Measurements from ENCODE around the gene ISG15. TPM values are rescaled to one million over a fixed set of nuclear protein-coding genes. Genes with fewer than 3 reads are reported as not detected.

Gene ISG15
- polyA plus RNA-seq, 1 of the 3 experiments (the other 2 are of a cell fraction), result 28.6 TPM

GRCh38 chr1:1003618-1004419, 9.5 kb upstream of the ISG15 start:
- POLR2A ChIA-PET, result no interaction called here
- DNase-seq, result no peak
- no peak overlapping the region for H3K4me2 ChIP-seq
- peaks cover 0 to 45% of the 10 kb centered on the region in 2 experiments; a peak in 1 of 4 replicates for H3K4me1 ChIP-seq (ENCODE audit: control insufficient read depth in 1 of 2, insufficient read depth in 2 of 2, low read depth in 1 of 2, low read length in 1 of 2)
- no peaks in the 10 kb centered on the region for H3F3A ChIP-seq (replicated peaks; ENCODE audit: insufficient read depth)
- no peak overlapping the region for H3K9ac ChIP-seq
- H4K20me1 ChIP-seq (ENCODE audit: insufficient read depth), result no peaks in the 10 kb centered on the region
- TF ChIP-seq TCF12 (IDR thresholded peaks at IDR 0.05), result no peak
- peak overlapping the region in 1 of 2 experiments; percentile 98; a peak in 2 of 4 replicates for H3K27ac ChIP-seq (ENCODE audit: low read depth in 2 of 2, low read length in 1 of 2)
- H3K27me3 ChIP-seq (ENCODE audit: insufficient read depth), result peaks cover 12% of the 10 kb centered on the region; the same call in 1 of the 2 replicates
- no peaks in the 10 kb centered on the region for H3K9me2 ChIP-seq
- no peaks in the 10 kb centered on the region for H3K9me3 ChIP-seq
- CTCF ChIA-PET, result interaction anchor here (0.5 to 13.2 kb wide), 14 partner anchors 10 to 99 kb away, joined by 3 to 246 read pairs (median 16); partner anchors contain the start of genes AGRN, ISG15, NOC2L and PERM1
- no peak overlapping the region for H2AFZ ChIP-seq (ENCODE audit: low read depth)
- H3K36me3 ChIP-seq (replicated peaks in 1 of 2; ENCODE audit: control insufficient read depth in 1 of 2, insufficient read depth in 2 of 2, low read length in 1 of 2), result no peaks in the 10 kb centered on the region
- H3K79me2 ChIP-seq (ENCODE audit: insufficient read depth), result no peaks in the 10 kb centered on the region
- H3K4me3 ChIP-seq (ENCODE audit: low read depth in 2 of 2, low read length in 1 of 2), result no peak overlapping the region
- WGBS (ENCODE audit: low lambda C conversion rate), result 66% methylated on average over 4 of the region's 22 CpGs

DNA sequence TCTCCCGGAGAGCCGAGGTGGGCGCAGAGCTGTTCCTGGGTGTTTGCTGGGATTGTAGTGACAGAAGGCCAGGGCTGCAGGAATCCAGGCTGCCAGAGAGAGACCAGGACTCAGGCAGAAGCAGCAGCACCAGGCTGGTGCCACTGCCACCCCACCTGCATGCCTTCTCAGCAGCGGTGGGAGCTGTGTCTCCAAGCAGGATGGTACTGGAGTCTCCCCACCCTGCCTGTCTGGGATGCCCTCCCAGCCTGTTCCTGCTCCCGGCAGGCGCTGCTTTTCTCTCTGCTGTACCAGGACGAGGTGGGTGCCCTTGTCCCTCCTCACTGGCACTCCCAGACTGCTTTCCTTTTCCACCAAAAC, 8.9 kb upstream of the ISG15 start:
- peak; percentile 54 for DNase-seq
- WGBS (ENCODE audit: low lambda C conversion rate), result 33% methylated on average over 3 of the region's 7 CpGs
- Histone ChIP-seq H3K9me3 (no peaks in the 10 kb centered on the region), H3K4me2 (no peak overlapping the region), H3K79me2 (ENCODE audit: insufficient read depth) (no peaks in the 10 kb centered on the region), H3K9me2 (no peaks in the 10 kb centered on the region), H2AFZ (ENCODE audit: low read depth) (no peak overlapping the region), H3F3A (replicated peaks; ENCODE audit: insufficient read depth) (no peaks in the 10 kb centered on the region), H3K36me3 (replicated peaks in 1 of 2; ENCODE audit: control insufficient read depth in 1 of 2, insufficient read depth in 2 of 2, low read length in 1 of 2) (no peaks in the 10 kb centered on the region), H4K20me1 (ENCODE audit: insufficient read depth) (no peaks in the 10 kb centered on the region), H3K9ac (no peak overlapping the region), H3K4me1 (ENCODE audit: control insufficient read depth in 1 of 2, insufficient read depth in 2 of 2, low read depth in 1 of 2, low read length in 1 of 2) (peaks cover 0 to 43% of the 10 kb centered on the region in 2 experiments; a peak in 1 of 4 replicates), H3K27me3 (ENCODE audit: insufficient read depth) (peaks cover 11% of the 10 kb centered on the region; the same call in 1 of the 2 replicates), H3K27ac (ENCODE audit: low read depth in 2 of 2, low read length in 1 of 2) (peak overlapping the region in 1 of 2 experiments; percentile 98; a peak in 2 of 4 replicates), H3K4me3 (ENCODE audit: low read depth in 2 of 2, low read length in 1 of 2) (peak overlapping the region in 1 of 2 experiments; percentile 0; a peak in 1 of 4 replicates)
- TF ChIP-seq CHD2 (IDR thresholded peaks at IDR 0.05; ENCODE audit: low read length, partially characterized antibody), result peak; percentile 23
- TF ChIP-seq SMC3 (IDR thresholded peaks at IDR 0.05; ENCODE audit: low read depth, low read length), result no peak
- ChIA-PET CTCF (interaction anchor here (1.3 to 5.8 kb wide), 9 partner anchors 11 to 99 kb away, joined by 4 to 44 read pairs (median 23); partner anchors contain the start of genes ISG15 and NOC2L), POLR2A (interaction anchor here (0.7 to 1.6 kb wide), 4 partner anchors 10 to 170 kb away, joined by 3 to 5 read pairs (median 3); no protein-coding TSS in a partner anchor)

GRCh38 chr1:1004780-1005697, 8.3 kb upstream of the ISG15 start:
- Histone ChIP-seq H3K27ac (ENCODE audit: low read depth in 2 of 2, low read length in 1 of 2) (peak overlapping the region in 1 of 2 experiments; percentile 98; a peak in 2 of 4 replicates), H4K20me1 (ENCODE audit: insufficient read depth) (no peaks in the 10 kb centered on the region), H3K9me3 (no peaks in the 10 kb centered on the region), H3K9me2 (no peaks in the 10 kb centered on the region), H3K36me3 (replicated peaks in 1 of 2; ENCODE audit: control insufficient read depth in 1 of 2, insufficient read depth in 2 of 2, low read length in 1 of 2) (no peaks in the 10 kb centered on the region), H3K27me3 (ENCODE audit: insufficient read depth) (peaks cover 7% of the 10 kb centered on the region; the same call in 1 of the 2 replicates), H3F3A (replicated peaks; ENCODE audit: insufficient read depth) (no peaks in the 10 kb centered on the region), H3K4me1 (ENCODE audit: control insufficient read depth in 1 of 2, insufficient read depth in 2 of 2, low read depth in 1 of 2, low read length in 1 of 2) (peaks cover 0 to 43% of the 10 kb centered on the region in 2 experiments; a peak in 1 of 4 replicates), H3K4me2 (peak overlapping the region; percentile 4; the same call in 1 of the 2 replicates), H3K9ac (no peak overlapping the region), H3K4me3 (ENCODE audit: low read depth in 2 of 2, low read length in 1 of 2) (peak overlapping the region in 1 of 2 experiments; percentile 18; a peak in 1 of 4 replicates), H2AFZ (ENCODE audit: low read depth) (no peak overlapping the region), H3K79me2 (ENCODE audit: insufficient read depth) (no peaks in the 10 kb centered on the region)
- peak; percentile 90 for DNase-seq
- ChIA-PET POLR2A (interaction anchor here (0.7 to 1.6 kb wide), 6 partner anchors 9 to 170 kb away, joined by 3 to 5 read pairs (median 3); no protein-coding TSS in a partner anchor), CTCF (interaction anchor here (1.0 to 5.8 kb wide), 10 partner anchors 10 to 100 kb away, joined by 3 to 44 read pairs (median 5); partner anchors contain the start of genes ISG15 and NOC2L)
- 31% methylated on average over 16 of the region's 21 CpGs for WGBS (ENCODE audit: low lambda C conversion rate)
- TF ChIP-seq CHD2 (IDR thresholded peaks at IDR 0.05; ENCODE audit: low read length, partially characterized antibody) (no peak), IRF3 (IDR thresholded peaks at IDR 0.05; ENCODE audit: low read depth, low read length) (no peak), RXRA (IDR thresholded peaks at IDR 0.05; ENCODE audit: borderline replicate concordance, low read depth) (no peak), TCF12 (IDR thresholded peaks at IDR 0.05) (0 out of 2 replicates have a peak, but pooled peaks have one; percentile 12), MAX (IDR thresholded peaks at IDR 0.05; ENCODE audit: low read depth) (peak; percentile 54; the same call in 1 of the 2 replicates), TEAD4 (IDR thresholded peaks at IDR 0.05; ENCODE audit: borderline replicate concordance, insufficient read depth) (no peak), POLR2AphosphoS5 (IDR thresholded peaks at IDR 0.05; ENCODE audit: low read depth, low read length) (no peak), RFX5 (IDR thresholded peaks at IDR 0.05; ENCODE audit: low read length) (no peak), NFIC (IDR thresholded peaks at IDR 0.05; ENCODE audit: borderline replicate concordance) (peak; percentile 42), ELF1 (IDR thresholded peaks at IDR 0.05) (no peak), GATA2 (CRISPR knock-in tag; IDR thresholded peaks at IDR 0.05) (peak; percentile 90), FOXJ3 (CRISPR knock-in tag; IDR thresholded peaks at IDR 0.05) (peak; percentile 74; the same call in 1 of the 2 replicates), SIN3A (IDR thresholded peaks at IDR 0.05; ENCODE audit: borderline replicate concordance, low read depth, low read length) (no peak), USF2 (IDR thresholded peaks at IDR 0.05; ENCODE audit: borderline replicate concordance, low read depth, low read length) (no peak)
